ENCODE measurements around the gene CLEC10A. TPM values are rescaled to one million over a fixed set of nuclear protein-coding genes. Genes with fewer than 3 reads are reported as not detected.

CLEC10A gene
- total and polyA plus RNA-seq, 10 of the 15 experiments (the other 5 are each of a cell fraction or from before 2014, with no cell fraction given), result not detected

- TF ChIP-seq IKZF2 (IDR thresholded peaks at IDR 0.05) (peak; percentile 38 to 50; a peak in 3 of 4 replicates), CUX1 (IDR thresholded peaks at IDR 0.05; ENCODE audit: insufficient replicate concordance, low read depth, low read length) (no peak), EED (IDR thresholded peaks at IDR 0.05; ENCODE audit: low read depth) (peak; percentile 53), TAF1 (IDR thresholded peaks at IDR 0.05; ENCODE audit: borderline replicate concordance, low read depth, low read length) (0 out of 2 replicates have a peak, but pooled peaks have one; percentile 4), NRF1 (conservative IDR thresholded peaks at IDR 0.05; ENCODE audit: low read depth, low read length) (no peak), MTA2 (IDR thresholded peaks at IDR 0.05; ENCODE audit: low read depth) (peak; percentile 23; the same call in 1 of the 2 replicates), NFYB (IDR thresholded peaks at IDR 0.05; ENCODE audit: insufficient read depth, low read depth, low read length) (no peak), RUNX3 (IDR thresholded peaks at IDR 0.05; ENCODE audit: low read length) (peak; percentile 65), MEF2A (IDR thresholded peaks at IDR 0.05; ENCODE audit: insufficient read depth, low read depth, low read length) (peak; percentile 81; the same call in 1 of the 2 replicates), MYB (IDR thresholded peaks at IDR 0.05; ENCODE audit: borderline replicate concordance, low read depth, low read length) (no peak), ZNF274 (IDR thresholded peaks at IDR 0.05; ENCODE audit: insufficient read depth, insufficient read length) (no peak), SREBF2 (IDR thresholded peaks at IDR 0.05; ENCODE audit: low read length) (no peak), IRF4 (IDR thresholded peaks at IDR 0.05; ENCODE audit: low read depth, low read length) (no peak), RFX5 (IDR thresholded peaks at IDR 0.05; ENCODE audit: low read depth, low read length) (no peak), NFIC (IDR thresholded peaks at IDR 0.05; ENCODE audit: low read depth, low read length) (peak; percentile 34; the same call in 1 of the 2 replicates), NR2F1 (conservative IDR thresholded peaks at IDR 0.05) (peak; percentile 22; the same call in 1 of the 2 replicates), DPF2 (IDR thresholded peaks at IDR 0.05) (peak; percentile 16; the same call in 1 of the 2 replicates), ATF3 (IDR thresholded peaks at IDR 0.05; ENCODE audit: borderline replicate concordance, extremely low read depth, low read depth, low read length) (no peak), ZNF592 (IDR thresholded peaks at IDR 0.05) (no peak), ATF7 (IDR thresholded peaks at IDR 0.05; ENCODE audit: low read depth) (peak; percentile 7; the same call in 1 of the 2 replicates)
Observed at GRCh38 chr17:7034955-7035590, 45.0 kb downstream of the CLEC10A start (continued).
